CD4-positive, alpha-beta T cell treated with Interleukin-4 for 4 hours (primary cell): Measurements from ENCODE around the gene REEP5.
"Not testable (repeated sequence)": the region's sequence is repeated elsewhere in the genome, so short reads cannot be mapped to it uniquely, and the experiment has no call there.

Experiments used
- DNase-seq: peaks from one replicate; pipeline ENCODE4 v3.0.0-alpha.2; 2020

The REEP5 gene

GRCh38 chr5:112921833-112922817 is at the start of gene REEP5:
Gene REEP5 (minus strand): TSS chr5:112922227. CDS start chr5:112922190, 37 bp downstream.
- DNase-seq = peak; percentile 83

GRCh38 chr5:112971276-112971675 is 49.2 kb upstream of the REEP5 start:
- no peak for DNase-seq

- no peak for DNase-seq
Observed at GRCh38 chr5:112968411-112969106, 46.5 kb upstream of the REEP5 start.

DNA sequence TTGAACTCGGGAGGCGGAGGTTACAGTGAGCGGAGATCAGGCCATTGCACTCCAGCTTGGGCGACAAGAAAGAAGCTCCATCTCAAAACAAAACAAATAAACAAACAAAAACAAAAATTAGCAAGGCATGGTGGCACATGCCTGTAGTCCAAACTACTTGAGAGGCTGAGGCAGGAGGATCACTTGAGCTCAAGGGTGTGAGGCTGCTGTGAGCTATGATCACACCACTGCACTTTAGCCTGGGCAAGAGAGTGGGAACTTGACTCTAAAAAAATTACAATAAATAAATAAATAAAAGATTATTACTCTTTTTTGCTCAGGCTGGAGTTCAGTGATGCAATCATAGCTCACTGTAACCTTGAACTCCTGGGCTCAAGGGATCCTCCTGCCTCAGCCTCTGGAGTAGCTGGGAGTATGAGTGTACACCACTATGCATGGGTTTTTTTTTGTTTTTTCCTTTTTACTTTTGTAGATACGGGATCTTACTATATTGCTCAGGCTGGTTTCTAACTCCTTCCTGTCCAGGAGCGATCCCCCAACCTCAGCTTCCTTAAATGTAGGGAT is 45.6 kb upstream of the REEP5 start:
- no peak for DNase-seq

GRCh38 chr5:112965733-112966306 is 43.8 kb upstream of the REEP5 start:
- DNase-seq = no peak

DNA sequence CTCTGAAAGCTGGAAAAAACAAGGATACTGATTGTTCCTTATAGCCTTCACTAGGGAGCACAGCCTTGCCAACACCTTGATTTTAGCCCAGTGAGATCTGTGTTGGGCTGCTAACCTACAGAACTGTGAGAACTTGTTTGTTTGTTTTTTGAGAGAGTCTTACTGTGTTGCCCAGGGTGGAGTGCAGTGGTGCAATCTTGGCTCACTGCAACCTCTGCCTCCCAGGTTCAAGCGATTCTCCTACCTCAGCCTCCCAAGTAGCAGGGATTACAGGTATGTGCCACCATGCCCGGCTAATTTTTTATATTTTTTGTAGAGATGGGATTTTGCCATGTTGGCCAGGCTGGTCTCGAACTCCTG is 41.3 kb upstream of the REEP5 start:
- not testable (repeated sequence) for DNase-seq

DNA sequence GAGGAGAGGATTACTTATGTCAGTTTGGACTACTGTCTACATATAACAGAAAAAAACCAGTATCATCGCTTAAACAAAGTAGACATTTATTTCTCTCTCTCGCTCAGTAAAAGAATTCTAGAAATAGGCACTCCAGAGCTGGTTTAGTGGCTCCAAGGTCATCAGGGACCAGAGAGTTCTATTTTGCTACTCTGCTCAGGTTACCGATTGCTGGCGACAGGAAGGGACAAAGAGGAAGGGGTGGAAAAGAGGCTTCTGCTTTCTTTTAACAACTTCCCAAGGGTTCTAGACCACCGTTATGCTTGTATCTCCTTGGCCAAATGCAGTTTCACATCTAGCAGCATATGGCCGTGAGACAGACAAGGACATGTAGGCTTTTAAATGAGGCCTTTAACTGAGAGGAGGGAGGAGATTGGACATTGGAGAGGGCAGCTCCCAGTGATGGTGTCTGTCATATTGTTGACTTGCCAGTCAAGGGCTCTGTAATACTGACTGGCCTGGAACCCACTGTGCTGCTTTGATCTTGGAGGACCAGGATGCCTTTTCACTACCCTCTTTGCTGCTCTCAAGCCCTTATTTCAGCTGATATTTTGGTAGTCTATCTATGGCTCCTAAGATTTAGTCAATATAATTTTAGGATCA is 39.0 kb upstream of the REEP5 start:
- DNase-seq = no peak

- DNase-seq = no peak
Observed at GRCh38 chr5:112960315-112960714, 38.3 kb upstream of the REEP5 start.

- DNase-seq = not testable (repeated sequence)
Observed at GRCh38 chr5:112959872-112960271, 37.8 kb upstream of the REEP5 start.

DNA sequence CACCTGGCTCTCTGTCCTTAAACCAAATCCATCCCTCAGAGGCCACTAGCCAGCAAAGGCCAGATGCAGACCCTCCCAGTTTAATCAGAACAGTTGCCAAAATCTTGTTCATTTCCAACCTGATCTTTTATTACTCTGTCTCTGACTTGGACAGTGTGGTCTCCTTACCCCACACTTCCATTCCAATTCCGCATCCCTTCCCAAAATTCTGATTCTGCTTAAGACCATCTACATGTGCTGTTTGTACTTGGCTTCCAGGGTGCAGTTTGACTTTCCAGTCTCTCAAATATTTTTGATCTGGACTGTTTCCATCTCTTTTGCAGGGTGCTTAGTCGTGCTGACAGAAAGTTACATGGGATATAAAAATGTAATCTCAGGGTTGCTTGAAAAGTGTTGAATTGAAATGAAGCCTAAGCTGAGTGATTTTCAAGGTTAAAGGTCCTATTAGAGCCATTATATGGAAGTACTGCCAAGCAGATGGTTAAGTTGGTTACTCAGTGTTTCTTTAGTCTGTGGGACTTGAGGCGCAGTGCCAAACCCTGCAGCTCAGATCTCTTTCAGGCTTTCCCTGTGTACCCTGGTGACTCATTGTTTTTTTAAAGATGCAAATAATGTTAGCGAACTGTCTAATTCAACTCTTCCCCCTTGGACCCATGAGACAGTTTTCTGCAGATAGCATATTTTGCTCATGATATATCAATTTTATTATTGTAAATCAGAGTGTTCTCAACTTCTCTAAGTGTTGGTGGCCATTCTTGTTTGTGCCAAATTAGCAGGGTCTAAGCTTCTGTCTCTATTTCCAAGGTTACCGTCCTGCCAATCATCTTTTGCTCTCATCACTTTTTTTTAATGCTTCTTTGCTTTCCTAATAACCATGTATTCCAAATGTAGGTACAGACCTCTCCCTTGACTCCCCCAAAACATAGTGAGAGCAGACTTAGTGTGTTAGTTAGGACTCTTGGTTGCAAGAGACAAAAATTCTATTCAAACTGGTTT is 36.4 kb upstream of the REEP5 start:
- DNase-seq = peak; percentile 33

GRCh38 chr5:112957036-112957808 is 35.2 kb upstream of the REEP5 start:
- no peak for DNase-seq

- DNase-seq = no peak
Observed at GRCh38 chr5:112956606-112957005, 34.6 kb upstream of the REEP5 start.

DNA sequence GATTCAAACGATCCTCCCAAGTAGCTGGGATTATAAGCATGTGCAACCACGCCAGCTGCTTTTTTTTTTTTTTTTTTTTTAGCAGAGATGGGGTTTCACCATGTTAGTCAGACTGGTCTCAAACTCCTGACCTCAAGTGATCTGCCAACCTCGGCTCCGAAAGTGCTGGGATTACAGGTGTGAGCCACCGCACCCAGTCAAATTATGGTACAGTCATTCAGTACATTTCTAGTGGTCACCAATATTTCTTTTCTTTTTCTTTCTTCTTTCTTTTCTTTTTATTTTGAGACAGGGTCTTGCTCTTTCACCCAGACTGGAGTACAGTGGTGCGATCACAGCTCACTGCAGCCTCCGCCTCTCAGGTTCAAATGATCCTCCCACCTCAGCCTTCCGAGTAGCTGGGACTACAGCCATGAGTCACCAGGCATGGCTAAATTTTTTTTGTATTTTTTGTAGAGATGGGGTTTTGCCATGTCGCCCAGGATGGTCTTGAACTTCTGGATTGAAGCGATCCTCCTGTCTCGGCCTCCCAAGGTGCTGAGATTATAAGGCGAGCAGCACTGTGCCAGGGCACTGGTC is 29.2 kb upstream of the REEP5 start:
- no peak for DNase-seq

DNA sequence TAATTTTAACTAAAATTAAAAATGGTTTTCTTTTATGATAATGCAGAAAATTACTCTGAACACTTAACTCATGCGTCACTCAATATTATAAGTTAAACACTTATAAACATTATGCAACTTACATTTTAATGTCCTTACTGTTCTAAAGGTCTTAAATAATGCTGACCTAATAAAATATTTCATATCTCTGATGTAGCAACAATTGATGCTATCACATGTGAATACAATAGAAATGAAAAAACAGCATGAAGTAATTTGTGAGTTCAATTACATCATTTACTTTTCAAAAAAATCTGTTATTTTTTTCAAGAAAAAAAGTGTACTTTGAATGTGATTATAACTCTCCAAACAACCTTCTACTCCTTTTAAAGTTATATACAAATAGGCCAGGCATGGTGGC is 26.4 kb upstream of the REEP5 start:
- DNase-seq = no peak

DNA sequence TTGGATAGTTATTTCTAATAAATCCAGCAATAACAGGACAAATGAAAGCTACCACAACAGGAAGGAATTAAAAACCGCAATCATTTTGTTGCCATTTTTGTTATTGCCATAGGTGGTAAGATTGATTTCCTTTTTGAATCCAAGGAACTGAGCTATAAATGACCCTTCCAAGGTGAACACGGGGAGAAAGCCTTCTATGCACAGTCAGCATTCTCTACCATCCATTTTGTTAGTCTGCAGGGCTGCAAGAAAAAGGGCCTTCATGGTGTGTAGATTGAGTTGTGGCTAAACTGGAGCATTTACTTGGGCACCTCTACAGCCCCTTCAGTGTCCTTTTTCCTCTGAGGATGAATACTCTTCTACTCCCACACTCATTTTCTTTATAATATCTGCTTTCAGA is 18.6 kb upstream of the REEP5 start:
- no peak for DNase-seq

- DNase-seq = no peak
Observed at GRCh38 chr5:112938286-112938685, 16.3 kb upstream of the REEP5 start.

GRCh38 chr5:112935675-112936074 is 13.6 kb upstream of the REEP5 start:
- DNase-seq = no peak

DNA sequence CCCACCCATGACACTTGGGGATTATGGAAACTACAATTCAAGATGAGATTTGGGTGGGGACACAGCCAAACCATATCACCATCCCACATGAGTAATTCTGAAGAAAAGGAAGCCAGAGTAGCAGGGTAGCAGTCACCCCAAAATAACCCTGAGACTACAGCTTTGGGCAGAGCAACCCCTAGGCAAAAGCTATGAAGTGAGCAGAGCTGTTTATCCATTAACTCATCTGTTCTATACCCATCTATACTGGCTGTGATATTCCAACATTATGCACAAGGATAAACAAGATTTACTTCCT is 12.3 kb upstream of the REEP5 start:
- no peak for DNase-seq

- DNase-seq = no peak
Observed at GRCh38 chr5:112933651-112934365, 11.8 kb upstream of the REEP5 start.

DNA sequence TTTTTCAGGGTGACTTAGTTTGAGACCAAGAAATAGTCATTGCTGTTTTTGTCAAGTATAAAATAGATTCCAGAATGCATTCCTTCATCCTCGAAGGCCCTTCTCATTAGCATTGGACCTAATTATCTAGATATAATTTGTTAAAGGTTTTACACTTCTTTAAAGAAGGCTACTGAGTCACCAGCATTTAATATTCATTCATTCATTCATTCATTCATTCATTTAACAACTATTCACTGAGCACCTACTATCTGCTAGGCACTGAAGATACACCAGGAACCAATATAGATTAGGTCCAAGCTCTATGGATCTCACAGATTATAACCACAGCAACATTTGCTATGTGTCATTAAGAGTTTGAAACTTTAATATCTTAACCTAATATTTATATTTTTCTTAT is 11.1 kb upstream of the REEP5 start:
- no peak for DNase-seq
